ENCODE measurements around the gene OR7G1.
A peak's percentile ranks its signal among the peaks of the same experiment; 100 is the strongest.
"Not testable (repeated sequence)": the region's sequence is repeated elsewhere in the genome, so short reads cannot be mapped to it uniquely, and the experiment has no call there.

OR7G1 gene

DNA sequence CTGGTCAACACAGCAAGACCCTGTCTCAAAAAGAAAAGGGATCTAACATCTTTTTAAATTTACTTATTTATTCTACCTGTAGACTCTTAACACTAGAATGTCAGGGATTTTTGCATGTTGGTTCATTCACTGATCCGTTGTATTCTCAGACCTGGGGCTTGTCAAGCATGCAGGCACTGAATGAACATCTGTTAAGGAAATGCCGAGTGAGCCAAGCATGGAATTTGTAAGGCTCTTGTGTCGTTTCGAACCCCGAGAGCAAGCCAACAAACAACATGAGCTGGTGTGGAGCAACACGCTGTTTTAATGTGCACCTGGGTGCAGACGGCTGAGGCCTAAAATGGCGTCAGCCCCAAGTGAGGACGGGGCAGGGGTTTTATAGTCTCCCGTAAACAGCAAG is 38.7 kb downstream of the OR7G1 start:
- DNase-seq, result no peak

DNA sequence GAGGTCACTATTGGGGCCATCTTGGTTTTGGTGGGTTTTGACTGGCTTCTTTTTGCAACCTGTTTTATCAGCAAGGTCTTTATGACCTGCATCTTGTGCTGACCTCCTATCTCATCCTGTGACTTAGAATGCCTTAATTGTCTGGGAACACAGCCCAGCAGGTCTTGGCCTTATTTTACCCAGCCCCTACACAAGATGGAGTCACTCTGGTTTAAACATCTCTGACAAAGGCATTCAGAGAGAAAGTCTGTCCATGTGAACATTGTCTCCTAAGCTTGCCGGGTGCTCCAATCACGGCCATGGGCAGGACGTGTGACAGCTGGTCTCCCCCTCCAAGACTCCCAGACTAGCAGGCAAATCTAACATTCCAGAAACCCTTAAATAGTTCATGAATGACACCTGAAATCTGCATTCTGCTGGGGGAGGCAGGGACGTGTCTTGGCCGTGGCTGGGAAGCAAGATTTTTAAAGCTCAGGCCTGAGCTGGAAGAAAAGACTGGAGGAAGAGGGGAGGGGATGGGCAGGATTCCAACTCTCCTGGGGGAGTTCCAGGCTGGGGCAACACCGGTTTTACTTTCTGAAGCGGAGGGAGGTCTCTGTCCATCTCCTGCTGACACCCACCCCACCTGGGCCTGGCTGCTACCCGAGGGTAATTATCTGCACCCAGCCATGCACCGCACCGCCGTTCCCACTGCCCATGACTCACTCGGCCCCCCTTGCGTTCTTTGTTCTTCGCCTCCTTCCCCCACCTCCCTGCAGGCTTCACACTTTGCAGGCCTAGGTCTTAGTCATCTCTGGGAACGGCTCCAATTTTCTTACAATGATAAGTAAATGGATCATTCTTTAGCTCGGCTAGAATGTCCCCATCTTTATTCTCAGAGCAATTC is 40.3 kb downstream of the OR7G1 start:
- DNase-seq, result peak; percentile 91 to 97

DNA sequence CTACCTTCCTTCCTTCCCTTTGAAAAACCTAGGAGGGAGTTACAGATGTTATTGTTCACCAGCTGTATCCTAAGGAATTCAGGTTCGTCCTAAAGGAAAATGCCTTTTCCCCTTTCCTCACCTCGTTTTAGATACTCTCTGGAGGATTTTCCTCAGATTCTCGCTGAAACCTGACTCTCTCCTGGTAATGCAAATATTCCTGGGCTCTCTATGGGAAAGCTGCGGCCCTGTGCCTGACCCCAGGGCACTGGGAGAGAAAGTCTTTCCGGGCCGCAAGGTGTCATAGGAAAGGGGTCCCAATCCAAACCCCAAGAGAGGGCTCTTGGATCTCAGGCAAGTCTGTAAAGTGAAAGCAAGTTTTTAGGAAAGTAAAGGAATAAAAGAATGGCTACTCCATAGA is 41.8 kb downstream of the OR7G1 start:
- DNase-seq, result no peak

DNA sequence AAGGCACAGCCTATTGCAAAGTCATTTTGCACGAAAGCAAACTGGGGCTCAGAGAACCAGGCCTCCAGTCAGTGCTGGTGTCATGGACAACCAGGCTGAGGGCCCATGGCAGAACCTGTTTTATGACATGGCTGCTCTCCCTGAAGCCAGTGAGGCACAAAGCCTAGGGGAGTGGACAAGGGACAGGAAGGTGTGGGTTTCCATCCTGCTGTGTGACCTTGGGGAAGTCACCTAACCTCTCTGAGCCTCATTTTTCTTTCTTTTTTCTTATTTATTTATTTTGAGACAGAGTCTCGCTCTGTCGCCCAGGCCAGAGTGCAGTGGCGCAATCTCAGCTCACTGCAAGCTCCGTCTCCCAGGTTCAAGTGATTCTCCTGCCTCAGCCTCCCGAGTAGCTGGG is 43.8 kb downstream of the OR7G1 start:
- DNase-seq, result not testable (repeated sequence)

DNA sequence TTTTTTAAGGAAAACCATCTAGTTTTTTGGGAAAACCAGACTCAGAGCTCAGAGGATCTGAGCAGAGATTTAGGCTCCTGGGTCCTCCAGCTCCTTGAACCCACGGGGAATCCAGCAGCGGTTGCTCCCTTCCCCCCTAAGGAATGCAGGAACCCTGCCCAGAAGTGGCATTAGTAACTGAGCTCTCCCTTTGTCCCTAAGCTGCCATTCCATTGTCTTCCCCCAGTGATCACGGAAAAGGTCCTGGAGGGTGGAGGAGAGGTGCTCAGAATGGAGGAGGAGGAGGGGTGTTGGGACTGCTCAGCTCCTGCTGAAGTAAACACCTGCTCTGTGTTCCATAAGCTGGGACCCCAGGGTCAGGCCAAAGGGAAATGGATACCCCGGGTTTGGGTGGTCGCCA is 45.5 kb downstream of the OR7G1 start:
- DNase-seq, result no peak

DNA sequence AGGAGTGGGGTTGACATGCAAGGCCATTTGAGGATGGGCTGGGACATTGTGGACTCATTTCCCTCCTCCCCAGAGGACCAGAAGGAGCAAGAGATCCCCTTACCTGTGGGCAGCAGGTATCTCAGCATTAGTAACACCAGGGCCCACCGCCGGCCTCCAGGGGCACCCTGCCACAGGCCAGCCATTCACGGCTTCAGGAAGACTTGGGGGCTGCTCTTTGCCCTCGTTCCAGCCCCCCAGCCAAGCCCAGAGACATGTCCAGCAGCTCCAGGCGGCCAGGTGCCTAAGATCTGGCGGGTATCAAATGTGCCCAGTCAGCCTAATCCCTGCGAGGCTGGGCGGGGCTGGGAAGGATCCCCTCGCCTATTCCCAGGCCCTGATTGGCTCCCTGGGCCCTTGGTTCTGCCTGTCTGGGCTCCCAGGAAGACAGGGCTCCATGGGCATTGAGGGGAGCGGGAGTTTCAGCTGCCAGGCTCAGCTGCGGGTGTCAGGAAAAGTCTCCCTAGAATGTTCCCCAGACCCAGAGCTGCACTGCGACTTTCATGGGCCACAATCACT is 50.0 kb downstream of the OR7G1 start:
- DNase-seq, result no peak

Data from SW 1271 (cell line).